HepG2 (cell line): ENCODE results near the gene EEFSEC. TPM values are rescaled to one million over a fixed set of nuclear protein-coding genes. Genes with fewer than 3 reads are reported as not detected.

Experiments used
- CBFB ChIP-seq: sonication (generic); formaldehyde crosslinking; IDR thresholded peaks from 2 replicates; pipeline ENCODE4 v1.4.0; 2020; ENCODE audit warnings: missing genetic modification reagents
- CCDC6 ChIP-seq: sonication (generic); formaldehyde crosslinking; IDR thresholded peaks from 2 replicates; pipeline ENCODE4 v1.8.1; 2022; ENCODE audit warnings: mild to moderate bottlenecking, missing genetic modification reagents, moderate library complexity
- CHD4 ChIP-seq: fragments of 200-600 bp; sonication (generic); IDR thresholded peaks from 2 replicates; pipeline ENCODE4 v1.7.0; 2017; ENCODE audit warnings: mild to moderate bottlenecking, low read length, borderline replicate concordance
- HNRNPH1 ChIP-seq: fragments of 200-400 bp; formaldehyde crosslinking; optimal IDR thresholded peaks from 2 replicates; pipeline ENCODE3; 2017; ENCODE audit warnings: mild to moderate bottlenecking, low read depth, low read length
- IKZF4 ChIP-seq: sonication (generic); formaldehyde crosslinking; IDR thresholded peaks from 2 replicates; pipeline ENCODE4 v1.5.1; 2020; ENCODE audit warnings: borderline replicate concordance, mild to moderate bottlenecking, low read depth, missing genetic modification reagents; ENCODE audit errors: not compliant biosample characterization
- IRX3 ChIP-seq: sonication (generic); formaldehyde crosslinking; IDR thresholded peaks from 2 replicates; pipeline ENCODE4 v1.8.1; 2023; ENCODE audit warnings: mild to moderate bottlenecking, low read depth, missing genetic modification reagents, borderline replicate concordance
- LBX2 ChIP-seq: sonication (generic); formaldehyde crosslinking; IDR thresholded peaks from 2 replicates; pipeline ENCODE4 v1.5.0; 2020; ENCODE audit warnings: missing genetic modification reagents, mild to moderate bottlenecking, borderline replicate concordance
- MXD1 ChIP-seq: sonication (generic); formaldehyde crosslinking; IDR thresholded peaks from 2 replicates; pipeline ENCODE4 v1.4.0; 2020; ENCODE audit warnings: mild to moderate bottlenecking, missing genetic modification reagents
- NFE2L1 ChIP-seq: sonication (generic); formaldehyde crosslinking; IDR thresholded peaks from 2 replicates; pipeline ENCODE4 v1.4.0; 2020; ENCODE audit warnings: missing genetic modification reagents, mild to moderate bottlenecking, borderline replicate concordance
- SMC3 ChIP-seq: IDR thresholded peaks from 2 replicates; pipeline ENCODE4 v1.6.1; 2011; ENCODE audit warnings: low read length, improper control_type of control experiment
- SNRNP70 ChIP-seq: fragments of 200-400 bp; formaldehyde crosslinking; IDR thresholded peaks from 2 replicates; pipeline ENCODE4 v1.6.1; 2017; ENCODE audit warnings: mild to moderate bottlenecking, low read depth, low read length, moderate library complexity
- SOX13 ChIP-seq, 3 experiments: fragments of 450-650 bp in 1 of 3; sonication (generic) in 1 of 3; formaldehyde crosslinking in 1 of 3; IDR thresholded peaks in 2 of 3; conservative IDR thresholded peaks in 1 of 3; 2 replicates each; pipeline versions ENCODE4 v1.5.0 to v1.6.1; 2016 to 2020; ENCODE audit warnings: antibody characterized with exemption in 1 of 3, mild to moderate bottlenecking in 1 of 3, missing compliant biosample characterization in 1 of 3, missing genetic modification reagents in 1 of 3, moderate library complexity in 1 of 3
- TOPORS ChIP-seq: sonication (generic); formaldehyde crosslinking; IDR thresholded peaks from 2 replicates; pipeline ENCODE4 v1.8.0; 2023; ENCODE audit warnings: mild to moderate bottlenecking, missing genetic modification reagents
- ZBTB37 ChIP-seq: sonication (generic); formaldehyde crosslinking; IDR thresholded peaks from 2 replicates; pipeline ENCODE4 v1.4.0; 2020; ENCODE audit warnings: mild to moderate bottlenecking, missing genetic modification reagents
- ZC3H4 ChIP-seq: sonication (generic); formaldehyde crosslinking; IDR thresholded peaks from 2 replicates; pipeline ENCODE4 v1.4.0; 2020; ENCODE audit warnings: missing genetic modification reagents, borderline replicate concordance
- ZFY ChIP-seq: sonication (generic); formaldehyde crosslinking; IDR thresholded peaks from 2 replicates; pipeline ENCODE4 v1.4.0; 2020; ENCODE audit warnings: missing genetic modification reagents
- ZNF335 ChIP-seq: sonication (generic); formaldehyde crosslinking; IDR thresholded peaks from 2 replicates; pipeline ENCODE4 v1.4.0; 2020; ENCODE audit warnings: missing genetic modification reagents
- ZNF513 ChIP-seq: sonication (generic); formaldehyde crosslinking; conservative IDR thresholded peaks from 2 replicates; pipeline ENCODE4 v1.5.0; 2020; ENCODE audit warnings: missing genetic modification reagents
- ZNF572 ChIP-seq: sonication (generic); formaldehyde crosslinking; IDR thresholded peaks from 2 replicates; pipeline ENCODE4 v1.5.1; 2020; ENCODE audit warnings: mild to moderate bottlenecking, missing genetic modification reagents
- ZNF607 ChIP-seq: sonication (generic); formaldehyde crosslinking; IDR thresholded peaks from 2 replicates; pipeline ENCODE4 v1.5.1; 2020; ENCODE audit warnings: missing genetic modification reagents, mild to moderate bottlenecking, borderline replicate concordance
- ZNF652 ChIP-seq: IDR thresholded peaks from 2 replicates; pipeline ENCODE4 v1.6.1; 2016; ENCODE audit warnings: low read depth, borderline replicate concordance
- ZNF678 ChIP-seq: sonication (generic); formaldehyde crosslinking; IDR thresholded peaks from 2 replicates; pipeline ENCODE4 v1.4.0; 2020; ENCODE audit warnings: mild to moderate bottlenecking, missing genetic modification reagents
- ZNF816 ChIP-seq: sonication (generic); formaldehyde crosslinking; IDR thresholded peaks from 2 replicates; pipeline ENCODE4 v1.8.0; 2022; ENCODE audit warnings: missing genetic modification reagents, mild to moderate bottlenecking, borderline replicate concordance
- ZNF883 ChIP-seq: sonication (generic); formaldehyde crosslinking; IDR thresholded peaks from 2 replicates; pipeline ENCODE4 v1.5.1; 2020; ENCODE audit warnings: mild to moderate bottlenecking, missing genetic modification reagents; ENCODE audit errors: not compliant biosample characterization
- ZSCAN20 ChIP-seq: sonication (generic); formaldehyde crosslinking; IDR thresholded peaks from 2 replicates; pipeline ENCODE4 v1.4.0; 2020; ENCODE audit warnings: missing genetic modification reagents, mild to moderate bottlenecking, borderline replicate concordance
- ZSCAN22 ChIP-seq: sonication (generic); formaldehyde crosslinking; IDR thresholded peaks from 2 replicates; pipeline ENCODE4 v1.4.0; 2020; ENCODE audit warnings: mild to moderate bottlenecking, missing genetic modification reagents
- polyA plus RNA-seq, 8 experiments: library from polyadenylated mRNA; depleted of rRNA in 3 of 8; stranded (reverse) in 7 of 8; unstranded in 1 of 8; fragments of >200 nt; fragmentation: Illumina TruSeq in 4 of 8; extraction: Trizol in 4 of 8; gene quantifications; 2 replicates each; pipeline versions ENCODE4 v1.2.1 to v1.2.3, GENCODE V29; 2011 to 2016; ENCODE audit warnings: low read depth in 4 of 8, missing spikeins in 1 of 8, mixed read lengths in 1 of 8; ENCODE audit not compliant: insufficient read depth in 1 of 8
- total RNA-seq, 5 experiments: library from RNA; depleted of rRNA; stranded (reverse); fragments of >200 nt; fragmentation: Illumina TruSeq; extraction: Trizol; gene quantifications; 2 replicates each; pipeline ENCODE4 v1.2.3, GENCODE V29; 2016; ENCODE audit warnings: low read depth in 1 of 5

EEFSEC gene
- total and polyA plus RNA-seq, 2 of the 13 experiments (the other 11 are each of a cell fraction or from before 2014, with no cell fraction given): 6.4 to 24.2 TPM

- no peak for TF ChIP-seq ZNF652
- TF ChIP-seq ZSCAN20 (CRISPR knock-in tag): no peak
- no peak for TF ChIP-seq SMC3
- TF ChIP-seq ZNF513 (CRISPR knock-in tag): no peak
- no peak for TF ChIP-seq NFE2L1 (CRISPR knock-in tag)
- TF ChIP-seq IRX3 (CRISPR knock-in tag): no peak
- no peak for TF ChIP-seq ZNF816 (CRISPR knock-in tag)
- TF ChIP-seq SNRNP70: no peak
- TF ChIP-seq MXD1 (CRISPR knock-in tag): no peak
- TF ChIP-seq CHD4: no peak
- no peak for TF ChIP-seq ZNF607 (CRISPR knock-in tag)
- TF ChIP-seq CBFB (CRISPR knock-in tag): no peak
- no peak for TF ChIP-seq SOX13 (IDR thresholded peaks at IDR 0.05)
- TF ChIP-seq SOX13 (CRISPR knock-in tag; conservative IDR thresholded peaks at IDR 0.05 in 1 of 2, IDR thresholded peaks at IDR 0.05 in 1 of 2): peak in 1 of 2 experiments; percentile 42; a peak in 1 of 4 replicates
- TF ChIP-seq IKZF4 (CRISPR knock-in tag): no peak
- TF ChIP-seq ZC3H4 (CRISPR knock-in tag): no peak
- no peak for TF ChIP-seq ZBTB37
- no peak for TF ChIP-seq ZNF883 (CRISPR knock-in tag)
- TF ChIP-seq ZSCAN22 (CRISPR knock-in tag): no peak
- TF ChIP-seq CCDC6: no peak
- TF ChIP-seq ZNF335 (CRISPR knock-in tag): no peak
- no peak for TF ChIP-seq ZFY (CRISPR knock-in tag)
- TF ChIP-seq HNRNPH1: no peak
- TF ChIP-seq TOPORS (CRISPR knock-in tag): no peak
- TF ChIP-seq ZNF572 (CRISPR knock-in tag): no peak
- TF ChIP-seq ZNF678 (CRISPR knock-in tag): no peak
- TF ChIP-seq LBX2 (CRISPR knock-in tag): no peak
Measured at GRCh38 chr3:128353991-128354687, 200.9 kb downstream of the EEFSEC start (continued).
